SHP77 treated with DMSO at 0.1 percent for 48 hours (cell line): ENCODE measurements around the gene OR2T1.
"Not testable (repeated sequence)": the region's sequence is repeated elsewhere in the genome, so short reads cannot be mapped to it uniquely, and the experiment has no call there.

Experiments
- DNase-seq: peaks from one replicate; lab custom pipeline; 2025; lab: John Stamatoyannopoulos, UW

The OR2T1 gene, protein sequence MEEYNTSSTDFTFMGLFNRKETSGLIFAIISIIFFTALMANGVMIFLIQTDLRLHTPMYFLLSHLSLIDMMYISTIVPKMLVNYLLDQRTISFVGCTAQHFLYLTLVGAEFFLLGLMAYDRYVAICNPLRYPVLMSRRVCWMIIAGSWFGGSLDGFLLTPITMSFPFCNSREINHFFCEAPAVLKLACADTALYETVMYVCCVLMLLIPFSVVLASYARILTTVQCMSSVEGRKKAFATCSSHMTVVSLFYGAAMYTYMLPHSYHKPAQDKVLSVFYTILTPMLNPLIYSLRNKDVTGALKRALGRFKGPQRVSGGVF

GRCh38 chr1:248402748-248403147 lies at the start of gene OR2T1:
Gene OR2T1 (plus strand): TSS chr1:248403048. CDS start chr1:248406148, 3,100 bp downstream.
- no peak for DNase-seq

DNA sequence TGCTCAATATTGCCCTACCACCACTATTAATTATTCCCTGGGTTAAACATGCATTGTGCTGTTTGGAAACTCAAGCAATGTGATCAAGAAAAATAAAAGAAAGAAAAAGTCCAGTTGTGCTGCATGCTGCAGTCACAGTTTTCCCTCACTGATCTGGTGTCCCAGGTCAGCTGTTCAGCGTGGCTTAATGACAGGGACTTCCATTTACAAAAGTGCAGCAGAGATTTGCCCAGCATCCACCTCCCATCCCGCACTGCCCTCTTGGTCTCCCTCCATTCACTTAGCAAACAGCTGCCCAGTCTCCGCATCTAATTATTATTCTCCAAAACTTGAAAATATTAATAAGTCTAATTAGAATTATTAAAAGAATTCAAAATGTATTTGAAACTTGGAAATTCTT lies 43.4 kb upstream of the OR2T1 start:
- no peak for DNase-seq

- DNase-seq, result no peak
Measured at GRCh38 chr1:248361121-248361715, 41.6 kb upstream of the OR2T1 start, which contains the start of gene OR2T4. Gene OR2T4 (plus strand): TSS chr1:248361665. CDS start chr1:248361665, 0 bp downstream.

DNA sequence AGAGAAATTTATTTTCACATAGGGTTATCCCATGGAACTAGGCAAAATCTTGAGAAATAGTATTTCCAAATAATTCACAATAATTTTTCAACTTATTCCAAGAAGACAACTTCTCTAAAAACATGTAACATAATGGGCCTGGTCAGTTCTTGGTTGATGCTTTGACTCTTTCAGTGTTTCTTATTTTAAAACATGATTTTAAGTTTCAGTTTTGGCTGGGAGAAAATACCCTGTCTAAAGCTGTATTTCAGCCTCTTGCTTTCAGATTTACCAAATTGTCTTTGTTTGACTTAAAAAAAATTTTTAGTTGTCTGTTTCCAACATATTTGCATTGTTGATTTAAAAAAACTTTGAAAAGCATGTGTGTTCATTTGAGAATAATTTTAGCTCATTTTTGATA lies 36.2 kb upstream of the OR2T1 start:
- no peak for DNase-seq

- DNase-seq, result no peak
Measured at GRCh38 chr1:248372394-248372793, 30.5 kb upstream of the OR2T1 start.

GRCh38 chr1:248373761-248374160 lies 29.1 kb upstream of the OR2T1 start:
- no peak for DNase-seq

GRCh38 chr1:248375446-248375845 lies 27.4 kb upstream of the OR2T1 start, which contains the start of gene OR2T6:
Gene OR2T6 (plus strand): TSS chr1:248375746. CDS start chr1:248387609, 11,863 bp downstream.
- DNase-seq, result no peak

- no peak for DNase-seq
Measured at GRCh38 chr1:248376916-248377315, 25.9 kb upstream of the OR2T1 start.

DNA sequence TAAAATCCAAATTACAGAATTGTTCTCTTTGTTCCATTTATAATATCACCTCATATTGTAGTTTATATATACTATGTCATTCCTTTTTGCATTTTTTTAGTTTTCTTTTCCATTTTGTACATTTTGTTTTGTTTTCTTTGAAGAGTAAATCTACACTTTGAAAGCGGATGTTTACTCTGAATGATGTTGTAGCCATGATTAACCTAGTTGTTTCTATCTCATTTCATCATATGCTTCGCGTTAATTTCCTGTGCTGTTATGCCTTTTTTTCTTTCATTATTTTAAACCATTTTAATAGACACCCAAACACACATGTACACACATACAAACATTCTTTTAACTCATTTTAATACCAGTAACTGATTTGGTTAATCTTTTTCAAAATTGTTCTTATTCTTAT lies 22.0 kb upstream of the OR2T1 start:
- no peak for DNase-seq

GRCh38 chr1:248388426-248388825 lies 14.4 kb upstream of the OR2T1 start:
- no peak for DNase-seq

- no peak for DNase-seq
Measured at GRCh38 chr1:248393050-248393449, 9.8 kb upstream of the OR2T1 start.

GRCh38 chr1:248404024-248404423 lies 1.2 kb downstream of the OR2T1 start:
- DNase-seq, result no peak

- no peak for DNase-seq
Measured at GRCh38 chr1:248406721-248407692, 4.2 kb downstream of the OR2T1 start.

DNA sequence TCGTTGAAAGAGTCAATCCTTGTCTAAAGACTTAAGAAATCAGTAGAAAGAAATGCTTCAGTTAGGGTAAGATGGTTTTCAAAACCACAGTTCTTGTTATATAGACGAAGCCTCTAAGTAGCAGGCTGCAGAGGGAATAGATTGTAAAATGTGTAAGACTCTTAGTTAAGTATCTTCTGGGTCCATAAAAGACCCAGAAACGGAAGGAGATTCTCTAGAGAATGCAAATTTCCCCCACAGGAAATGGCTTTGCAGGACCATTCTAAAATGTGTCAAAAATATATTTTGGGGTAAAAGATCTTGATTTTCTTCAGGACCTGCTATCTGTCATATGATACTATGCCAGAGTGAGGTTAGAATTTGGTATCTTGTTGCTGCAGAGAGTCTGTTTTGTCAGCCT lies 13.4 kb downstream of the OR2T1 start:
- no peak for DNase-seq

DNA sequence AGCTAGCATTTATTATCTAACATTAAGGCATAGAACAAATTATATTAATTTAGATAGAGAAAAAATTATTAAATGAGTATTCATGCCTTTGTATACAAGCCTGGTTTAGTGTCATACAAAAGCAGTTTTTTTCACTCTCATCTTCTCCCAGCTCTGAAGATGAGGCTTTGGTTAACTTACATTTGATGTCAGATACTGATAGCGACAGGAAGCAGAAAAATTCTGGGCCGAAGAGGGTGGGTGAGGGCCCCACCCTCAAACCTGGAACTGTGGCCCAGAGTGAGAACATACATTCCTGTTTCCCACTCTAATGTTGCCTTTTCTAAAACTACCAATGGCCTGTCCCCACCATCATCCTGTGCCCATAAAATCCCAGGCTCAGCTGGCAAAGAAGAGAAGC lies 15.0 kb downstream of the OR2T1 start:
- no peak for DNase-seq

- DNase-seq, result no peak
Measured at GRCh38 chr1:248421384-248421783, 18.5 kb downstream of the OR2T1 start.

GRCh38 chr1:248427526-248428191 lies 24.8 kb downstream of the OR2T1 start:
- DNase-seq, result not testable (repeated sequence)

- DNase-seq, result not testable (repeated sequence)
Measured at GRCh38 chr1:248428192-248428533, 25.3 kb downstream of the OR2T1 start.

DNA sequence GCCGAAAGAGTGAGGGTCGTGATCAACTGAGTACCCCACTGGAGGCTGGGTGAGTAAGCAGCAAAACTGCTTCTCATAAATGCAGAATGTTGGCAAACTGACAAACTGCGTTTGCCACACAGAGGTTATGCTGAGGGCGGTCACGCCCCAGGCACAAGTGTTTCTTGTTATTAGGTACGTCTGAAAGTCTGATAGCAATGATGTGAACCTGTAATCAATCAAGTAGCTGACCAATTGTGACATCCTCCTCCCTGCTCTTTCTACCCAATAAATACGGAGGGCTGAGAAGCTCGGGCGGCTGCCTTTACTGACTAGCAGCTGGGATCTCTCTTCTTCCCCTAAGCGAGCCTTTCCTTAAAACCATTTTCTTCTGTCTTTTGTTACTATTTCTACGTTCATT lies 28.8 kb downstream of the OR2T1 start:
- not testable (repeated sequence) for DNase-seq

DNA sequence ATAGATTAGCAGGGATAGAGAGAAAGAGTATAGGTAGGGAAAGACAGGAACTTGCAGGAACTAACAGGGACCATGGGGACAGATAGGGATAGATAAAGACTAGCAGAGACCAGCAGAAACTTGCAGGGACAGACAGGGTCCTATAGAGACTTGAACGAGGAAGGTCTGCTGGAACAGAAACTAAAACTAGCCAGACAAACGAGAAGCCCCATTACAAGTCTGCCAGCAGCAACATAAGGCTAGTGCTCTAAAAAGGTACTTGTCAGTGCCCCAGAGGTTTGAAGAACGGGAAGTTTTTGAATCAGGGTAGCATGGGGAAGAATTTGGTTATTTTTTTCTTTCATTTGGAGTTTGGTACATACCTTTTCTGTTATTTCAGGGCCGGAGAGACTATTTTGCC lies 29.4 kb downstream of the OR2T1 start:
- DNase-seq, result not testable (repeated sequence)

GRCh38 chr1:248433811-248434415 lies 31.1 kb downstream of the OR2T1 start:
- DNase-seq, result not testable (repeated sequence)
